HG03064 (cell line): Measurements from ENCODE around the gene ICOS.
"Not testable (repeated sequence)": the region's sequence is repeated elsewhere in the genome, so short reads cannot be mapped to it uniquely, and the experiment has no call there.

Source experiments
- ATAC-seq: cut with Tn5 transposase; IDR thresholded peaks from one replicate; pipeline ENCODE4 v1.9.1; 2021; ENCODE audit warnings: low read depth; ENCODE audit not compliant: unreplicated experiment

The ICOS gene

GRCh38 chr2:203916756-203917155 lies 19.8 kb upstream of the ICOS start:
- ATAC-seq, result no peak

GRCh38 chr2:203918264-203918663 lies 18.3 kb upstream of the ICOS start:
- no peak for ATAC-seq

- no peak for ATAC-seq
Measured at GRCh38 chr2:203918839-203919238, 17.7 kb upstream of the ICOS start.

GRCh38 chr2:203925512-203926158 lies 10.9 kb upstream of the ICOS start:
- no peak for ATAC-seq

- no peak for ATAC-seq
Measured at GRCh38 chr2:203928849-203929248, 7.7 kb upstream of the ICOS start.

- ATAC-seq, result not testable (repeated sequence)
Measured at GRCh38 chr2:203931262-203931661, 5.3 kb upstream of the ICOS start.

GRCh38 chr2:203934041-203934492 lies 2.5 kb upstream of the ICOS start:
- no peak for ATAC-seq

- ATAC-seq, result no peak
Measured at GRCh38 chr2:203934711-203935438, 1.7 kb upstream of the ICOS start.

GRCh38 chr2:203935568-203935967 lies 995 bp upstream of the ICOS start:
- no peak for ATAC-seq

- no peak for ATAC-seq
Measured at GRCh38 chr2:203936949-203937348, 386 bp downstream of the ICOS start.

- ATAC-seq, result no peak
Measured at GRCh38 chr2:203937788-203938187, 1.2 kb downstream of the ICOS start.

- no peak for ATAC-seq
Measured at GRCh38 chr2:203940039-203940438, 3.5 kb downstream of the ICOS start.

- not testable (repeated sequence) for ATAC-seq
Measured at GRCh38 chr2:203943493-203944382, 7.2 kb downstream of the ICOS start.

- ATAC-seq, result no peak
Measured at GRCh38 chr2:203948733-203949132, 12.2 kb downstream of the ICOS start.

GRCh38 chr2:203949228-203949627 lies 12.7 kb downstream of the ICOS start:
- ATAC-seq, result no peak

GRCh38 chr2:203951366-203951902 lies 14.9 kb downstream of the ICOS start:
- no peak for ATAC-seq

GRCh38 chr2:203959265-203959664 lies 22.7 kb downstream of the ICOS start:
- no peak for ATAC-seq

- no peak for ATAC-seq
Measured at GRCh38 chr2:203959672-203960071, 23.1 kb downstream of the ICOS start.

GRCh38 chr2:203960811-203961210 lies 24.2 kb downstream of the ICOS start:
- no peak for ATAC-seq

GRCh38 chr2:203965190-203965589 lies 28.6 kb downstream of the ICOS start:
- ATAC-seq, result not testable (repeated sequence)

- no peak for ATAC-seq
Measured at GRCh38 chr2:203971251-203971650, 34.7 kb downstream of the ICOS start.
